IMR-90 (cell line): Measurements from ENCODE around the gene NPFF. TPM values are rescaled to one million over a fixed set of nuclear protein-coding genes. Genes with fewer than 3 reads are reported as not detected.

Experiments used
- ATAC-seq: fragments of 200-7000 bp; cut with Tn5 transposase; 2 replicates; pipeline ENCODE4 v1.9.1; 2020; ENCODE audit warnings: low read depth, mild to moderate bottlenecking, moderate library complexity
- BruUV-seq: library from RNA; stranded (reverse); fragments of 400-500 nt; replicated peaks from 2 replicates; lab custom pipeline; 2021; lab: Mats Ljungman, UMichigan
- CTCF ChIA-PET: fragments of 300-600 bp; formaldehyde crosslinking; extraction: SDS; loops from one replicate; lab custom pipeline; 2021; ENCODE audit warnings: antibody characterized with exemption; lab: Yijun Ruan, JAX
- POLR2A ChIA-PET: fragments of 300-600 bp; sonication (Branson Sonifier 250); formaldehyde crosslinking; loops from one replicate; lab custom pipeline; 2022; ENCODE audit warnings: antibody characterized with exemption; ENCODE audit not compliant: unreplicated experiment; lab: Charles Lee
- DNase-seq: peaks from one replicate; pipeline ENCODE4 v3.0.0; 2013
- H2AFZ ChIP-seq: replicated peaks from 2 replicates; pipeline ENCODE3; 2013; ENCODE audit warnings: low read length, mild to moderate bottlenecking; ENCODE audit not compliant: poor library complexity
- H2AK5ac ChIP-seq: 2 replicates; pipeline ENCODE4 v1.6.1; 2013; ENCODE audit warnings: low read depth, low read length, inconsistent platforms
- H2AK9ac ChIP-seq: replicated peaks from 2 replicates; pipeline ENCODE3; 2013; ENCODE audit warnings: mild to moderate bottlenecking, low read depth, low read length, moderate library complexity; ENCODE audit not compliant: poor library complexity
- H2BK120ac ChIP-seq: 2 replicates; pipeline ENCODE4 v1.6.1; 2013; ENCODE audit warnings: low read depth, low read length, inconsistent platforms
- H2BK15ac ChIP-seq: 3 replicates; pipeline ENCODE4 v1.6.1; 2013; ENCODE audit warnings: low read depth, low read length, inconsistent platforms
- H2BK20ac ChIP-seq: 2 replicates; pipeline ENCODE4 v1.6.1; 2013; ENCODE audit warnings: low read depth, mild to moderate bottlenecking, inconsistent platforms, low read length, moderate library complexity
- H2BK5ac ChIP-seq: 2 replicates; pipeline ENCODE4 v1.6.1; 2013; ENCODE audit warnings: mild to moderate bottlenecking, low read depth, low read length, inconsistent platforms; ENCODE audit not compliant: poor library complexity, severe bottlenecking
- H3K14ac ChIP-seq: replicated peaks from 2 replicates; pipeline ENCODE4 v1.6.1; 2013; ENCODE audit warnings: low read depth, low read length, inconsistent platforms
- H3K18ac ChIP-seq: 2 replicates; pipeline ENCODE4 v1.6.1; 2013; ENCODE audit warnings: low read depth, low read length, control low read depth
- H3K23ac ChIP-seq: 2 replicates; pipeline ENCODE4 v1.6.1; 2013; ENCODE audit warnings: low read depth, low read length, inconsistent platforms
- H3K27ac ChIP-seq: 2 replicates; pipeline ENCODE4 v1.5.1; 2013; ENCODE audit warnings: mild to moderate bottlenecking, control low read depth, low read length; ENCODE audit not compliant: insufficient read depth
- H3K27me3 ChIP-seq: 2 replicates; pipeline ENCODE4 v1.6.1; 2013; ENCODE audit warnings: low read length; ENCODE audit not compliant: control insufficient read depth, insufficient read depth
- H3K36me3 ChIP-seq: 2 replicates; pipeline ENCODE4 v1.6.1; 2013; ENCODE audit warnings: low read length, mixed read lengths; ENCODE audit not compliant: control insufficient read depth, insufficient read depth
- H3K4ac ChIP-seq: 2 replicates; pipeline ENCODE4 v1.6.1; 2013; ENCODE audit warnings: low read depth, low read length, inconsistent platforms
- H3K4me1 ChIP-seq: 2 replicates; pipeline ENCODE4 v1.6.1; 2013; ENCODE audit warnings: low read length, mixed read lengths; ENCODE audit not compliant: control insufficient read depth, insufficient read depth
- H3K4me2 ChIP-seq: 2 replicates; pipeline ENCODE4 v1.6.1; 2013; ENCODE audit warnings: low read depth, mild to moderate bottlenecking, control low read depth, low read length, moderate library complexity
- H3K4me3 ChIP-seq: 2 replicates; pipeline ENCODE4 v1.5.1; 2013; ENCODE audit warnings: low read depth, mild to moderate bottlenecking, control low read depth, low read length, moderate library complexity; ENCODE audit not compliant: insufficient read depth
- H3K56ac ChIP-seq: 2 replicates; pipeline ENCODE4 v1.6.1; 2013; ENCODE audit warnings: low read length, inconsistent platforms; ENCODE audit not compliant: insufficient read depth; ENCODE audit errors: extremely low read depth
- H3K79me1 ChIP-seq, 2 experiments: 2 replicates each; pipeline ENCODE4 v1.6.1; 2013; ENCODE audit warnings: low read length in 2 of 2, inconsistent platforms in 1 of 2, low read depth in 1 of 2
- H3K9ac ChIP-seq: 2 replicates; pipeline ENCODE4 v1.6.1; 2013; ENCODE audit warnings: low read depth, low read length, control low read depth
- H3K9me1 ChIP-seq: 2 replicates; pipeline ENCODE4 v1.6.1; 2013; ENCODE audit warnings: low read length, inconsistent platforms; ENCODE audit not compliant: insufficient read depth
- H3K9me3 ChIP-seq: 2 replicates; pipeline ENCODE4 v1.6.1; 2013; ENCODE audit warnings: low read length; ENCODE audit not compliant: control insufficient read depth, insufficient read depth
- H4K20me1 ChIP-seq: 2 replicates; pipeline ENCODE4 v1.6.1; 2013; ENCODE audit warnings: low read length, inconsistent platforms; ENCODE audit not compliant: insufficient read depth
- H4K5ac ChIP-seq: 2 replicates; pipeline ENCODE4 v1.6.1; 2013; ENCODE audit warnings: mild to moderate bottlenecking, low read depth, low read length, control low read depth
- H4K8ac ChIP-seq, 2 experiments: 2 replicates each; pipeline ENCODE4 v1.6.1; 2013; ENCODE audit warnings: low read depth in 2 of 2, low read length in 2 of 2, control low read depth in 1 of 2, inconsistent platforms in 1 of 2
- H4K91ac ChIP-seq: 2 replicates; pipeline ENCODE4 v1.6.1; 2013; ENCODE audit warnings: low read depth, low read length, inconsistent platforms; ENCODE audit not compliant: insufficient read depth
- BHLHE40 ChIP-seq: fragments of 150-350 bp; IDR thresholded peaks from 2 replicates; pipeline ENCODE4 v1.6.1; 2016; ENCODE audit warnings: mild to moderate bottlenecking, low read depth, low read length
- CEBPB ChIP-seq: IDR thresholded peaks from 2 replicates; pipeline ENCODE4 v1.6.1; 2012; ENCODE audit warnings: low read depth, low read length, improper control_type of control experiment
- CHD1 ChIP-seq: IDR thresholded peaks from 2 replicates; pipeline ENCODE4 v1.6.1; 2012; ENCODE audit warnings: low read depth, low read length, improper control_type of control experiment
- ELK1 ChIP-seq: fragments of 150-350 bp; IDR thresholded peaks from 2 replicates; pipeline ENCODE4 v1.6.1; 2016; ENCODE audit warnings: low read depth, mild to moderate bottlenecking, low read length, moderate library complexity, borderline replicate concordance
- FOS ChIP-seq: fragments of 150-350 bp; IDR thresholded peaks from 2 replicates; pipeline ENCODE4 v1.6.1; 2016; ENCODE audit warnings: low read depth, low read length
- MAFK ChIP-seq: IDR thresholded peaks from 2 replicates; pipeline ENCODE4 v1.6.1; 2012; ENCODE audit warnings: low read depth, low read length, improper control_type of control experiment
- MAZ ChIP-seq: IDR thresholded peaks from 2 replicates; pipeline ENCODE4 v1.6.1; 2012; ENCODE audit warnings: low read depth, mild to moderate bottlenecking, low read length, improper control_type of control experiment, moderate library complexity, borderline replicate concordance
- MXI1 ChIP-seq: IDR thresholded peaks from 2 replicates; pipeline ENCODE4 v1.6.1; 2012; ENCODE audit warnings: low read depth, mild to moderate bottlenecking, low read length, moderate library complexity, borderline replicate concordance
- NFE2L2 ChIP-seq: fragments of 150-350 bp; IDR thresholded peaks from 2 replicates; pipeline ENCODE4 v1.6.1; 2016; ENCODE audit warnings: low read depth, mild to moderate bottlenecking, low read length
- POLR2A ChIP-seq: IDR thresholded peaks from 2 replicates; pipeline ENCODE4 v1.6.1; 2012; ENCODE audit warnings: mild to moderate bottlenecking, low read depth, low read length
- RAD21 ChIP-seq: IDR thresholded peaks from 2 replicates; pipeline ENCODE4 v1.6.1; 2012; ENCODE audit warnings: low read length, improper control_type of control experiment
- RFX5 ChIP-seq: IDR thresholded peaks from 2 replicates; pipeline ENCODE4 v1.8.0; 2012; ENCODE audit warnings: low read depth, mild to moderate bottlenecking, low read length, moderate library complexity
- SMC3 ChIP-seq: fragments of 150-350 bp; IDR thresholded peaks from 2 replicates; pipeline ENCODE4 v1.6.1; 2016; ENCODE audit warnings: low read depth, mild to moderate bottlenecking, antibody characterized with exemption, low read length, moderate library complexity
- USF2 ChIP-seq: fragments of 150-350 bp; IDR thresholded peaks from 2 replicates; pipeline ENCODE4 v1.6.1; 2017; ENCODE audit warnings: mild to moderate bottlenecking, antibody characterized with exemption, low read length, low read depth
- WGBS, 2 experiments: methylation state at CpG; one replicate each; pipeline versions ENCODE4 v1.1.5 to v1.1.7; 2013; ENCODE audit warnings: missing lambda C conversion rate in 2 of 2; ENCODE audit not compliant: insufficient read length in 1 of 2; ENCODE audit errors: extremely low coverage in 2 of 2; 5-methylcytosine and 5-hydroxymethylcytosine counted together
- dilution Hi-C: fragments of 300-500 bp; cut with HindIII; formaldehyde crosslinking; loops from one replicate; pipeline ENCODE4 v1.14.3; 2018; ENCODE audit warnings: low sequenced_read_pairs; ENCODE audit not compliant: unreplicated experiment
- in situ Hi-C: fragments of 300-500 bp; cut with MboI; formaldehyde crosslinking; loops from 3 replicates; pipeline ENCODE4 v1.14.3; 2019; ENCODE audit warnings: low sequenced_read_pairs, inconsistent platforms, mixed read lengths
- intact Hi-C: fragments of 100-400 bp; cut with micrococcal nuclease; formaldehyde crosslinking; loops from 2 replicates; pipeline ENCODE4 v1.10.0; 2022
- polyA plus RNA-seq, 3 experiments: library from polyadenylated mRNA; depleted of rRNA; stranded (reverse); fragments of >200 nt; gene quantifications; 2 replicates each; pipeline ENCODE4 v1.2.3, GENCODE V29; 2012; ENCODE audit warnings: low replicate concordance in 1 of 3
- total RNA-seq: library from RNA; depleted of rRNA; stranded (reverse); fragments of >200 nt; gene quantifications from 2 replicates; pipeline ENCODE4 v1.2.3, GENCODE V29; 2012

NPFF gene
- total and polyA plus RNA-seq, 2 of the 4 experiments (the other 2 are of a cell fraction), result not detected

- TF ChIP-seq USF2, result no peak
Observed at GRCh38 chr12:53552361-53553327, 45.4 kb upstream of the NPFF start (continued).

GRCh38 chr12:53551889-53552291, 44.6 kb upstream of the NPFF start:
- Histone ChIP-seq H3K4me2 (no peak overlapping the region), H3K23ac (no peak overlapping the region), H4K91ac (no peak overlapping the region), H3K36me3 (peaks cover 22% of the 10 kb centered on the region), H3K4ac (no peak overlapping the region), H3K79me1 (peaks cover 0 to 4% of the 10 kb centered on the region in 2 experiments; a peak in 3 of 4 replicates), H2BK20ac (no peak overlapping the region), H3K14ac (no peak overlapping the region), H3K27me3 (no peaks in the 10 kb centered on the region), H4K8ac (no peak overlapping the region), H3K9me1 (no peaks in the 10 kb centered on the region), H3K9ac (no peak overlapping the region), H2BK15ac (no peak overlapping the region), H3K9me3 (no peaks in the 10 kb centered on the region), H2AK5ac (no peak overlapping the region), H3K4me3 (no peak overlapping the region), H2AFZ (no peak overlapping the region), H3K56ac (no peak overlapping the region), H4K5ac (no peak overlapping the region), H4K20me1 (peaks cover 5% of the 10 kb centered on the region; the same call in 1 of the 2 replicates), H2AK9ac (no peak overlapping the region), H2BK120ac (no peak overlapping the region), H3K18ac (no peak overlapping the region), H2BK5ac (no peak overlapping the region), H3K27ac (no peak overlapping the region), H3K4me1 (no peaks in the 10 kb centered on the region)
- dilution Hi-C loops (no loop called here), intact Hi-C loops (no loop called here), in situ Hi-C loops (no loop called here)
- no TSS peak for BruUV-seq
- no CpG with 5 or more reads among the region's 2 CpGs for WGBS, 2 experiments
- CTCF ChIA-PET, result interaction anchor here (0.9 kb wide), 1 partner anchor 9 kb away, joined by 5 read pairs; no protein-coding TSS in a partner anchor
- no peak for ATAC-seq
- POLR2A ChIA-PET, result no interaction called here
- DNase-seq, result no peak
- TF ChIP-seq SMC3 (no peak), USF2 (no peak), RAD21 (no peak), BHLHE40 (no peak), MAZ (no peak), CEBPB (no peak), ELK1 (no peak), POLR2A (no peak), NFE2L2 (no peak), FOS (no peak), CHD1 (no peak), MAFK (no peak), MXI1 (no peak), RFX5 (no peak)
